GM18870 (cell line): ENCODE data around the gene EPPIN.

Experiments
- ATAC-seq: cut with Tn5 transposase; IDR thresholded peaks from one replicate; pipeline ENCODE4 v1.9.1; 2021; ENCODE audit warnings: moderate library complexity; ENCODE audit not compliant: unreplicated experiment

The EPPIN gene

GRCh38 chr20:45539382-45539781, 7.8 kb downstream of the EPPIN start, which contains the start of gene WFDC6:
TSS of gene WFDC6 (minus strand) at chr20:45539482. CDS start at chr20:45539407, 75 bp downstream.
- no peak for ATAC-seq

GRCh38 chr20:45538209-45538799, 8.9 kb downstream of the EPPIN start:
- ATAC-seq: no peak

DNA sequence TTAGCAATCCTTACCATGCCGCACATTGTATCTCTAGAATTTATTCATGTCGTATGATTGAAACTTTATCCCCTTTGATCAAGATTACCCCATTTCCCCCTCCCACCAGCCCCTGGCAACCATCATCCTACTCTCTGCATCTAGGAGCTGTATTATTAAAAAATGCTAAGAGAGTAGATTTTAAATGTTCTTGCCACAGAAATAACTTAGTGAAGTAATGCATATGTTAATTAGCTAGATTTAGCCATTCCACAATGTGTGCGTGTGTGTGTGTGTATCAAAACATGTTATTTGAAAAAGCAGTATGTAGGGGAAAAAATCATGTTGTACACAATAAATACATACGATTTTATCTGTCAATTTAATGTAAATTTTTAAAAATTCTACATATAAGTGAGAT, 19.9 kb downstream of the EPPIN start:
- ATAC-seq: no peak

DNA sequence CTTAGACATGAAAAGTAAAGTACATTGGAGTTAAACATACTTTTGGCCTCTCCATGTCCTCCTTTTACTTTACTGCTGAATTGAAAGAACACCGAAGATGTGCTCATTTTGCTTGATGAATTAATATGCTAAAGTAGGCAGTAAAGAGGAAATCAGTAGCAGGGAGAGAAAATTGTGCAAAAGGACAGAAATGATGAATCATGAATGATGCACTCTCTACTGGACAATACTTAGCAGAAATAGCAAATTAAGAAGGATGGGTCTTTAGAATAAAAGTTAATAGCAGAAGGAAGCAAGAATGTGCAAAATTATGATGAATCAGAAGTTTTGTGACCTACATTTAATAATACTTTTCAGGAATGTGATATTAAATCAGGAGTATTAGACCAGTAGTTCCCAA, 23.4 kb downstream of the EPPIN start:
- ATAC-seq: no peak

GRCh38 chr20:45518282-45518681, 28.9 kb downstream of the EPPIN start:
- no peak for ATAC-seq

DNA sequence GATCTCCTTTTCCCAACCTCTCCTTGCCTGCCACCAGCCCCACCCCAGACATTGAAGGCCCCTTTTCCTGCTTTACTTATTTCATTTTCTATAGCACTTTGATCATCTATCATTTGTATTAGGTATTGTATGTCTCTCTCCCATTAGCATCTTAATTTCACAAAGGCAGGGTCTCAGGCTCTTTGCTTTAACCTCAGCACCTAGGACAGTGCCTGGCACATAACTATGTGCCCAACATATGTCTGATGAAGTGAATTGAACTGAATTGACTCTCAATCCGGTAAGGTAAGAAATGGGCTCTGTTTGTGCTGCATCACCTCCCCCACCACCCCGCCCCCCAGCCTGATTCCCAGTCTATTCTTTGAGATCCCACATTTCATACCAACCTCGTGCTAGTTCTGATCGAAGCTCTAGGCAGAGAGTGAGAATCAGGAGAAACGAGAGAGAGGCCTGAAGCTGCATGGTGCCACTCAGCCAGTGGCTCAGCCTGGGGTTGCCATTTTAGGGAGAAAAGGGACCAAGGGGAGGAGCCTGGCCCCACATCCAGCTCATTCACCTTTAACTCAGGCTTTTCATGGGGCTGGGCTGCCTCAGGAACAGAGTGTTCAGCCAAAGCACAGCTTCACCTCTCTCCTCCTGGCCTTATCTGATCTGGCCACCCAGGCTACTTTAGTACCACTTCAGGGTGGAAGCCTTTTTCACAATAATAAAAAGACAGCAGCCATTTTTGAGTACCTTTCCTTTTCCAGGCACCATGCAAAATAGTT, 31.9 kb downstream of the EPPIN start, which contains the start of gene SPINT3:
Gene SPINT3, minus strand, starts transcription at position 476 of the 767 bp plus-strand sequence. Its CDS starts 14 bp downstream, at position 462.
- no peak for ATAC-seq

DNA sequence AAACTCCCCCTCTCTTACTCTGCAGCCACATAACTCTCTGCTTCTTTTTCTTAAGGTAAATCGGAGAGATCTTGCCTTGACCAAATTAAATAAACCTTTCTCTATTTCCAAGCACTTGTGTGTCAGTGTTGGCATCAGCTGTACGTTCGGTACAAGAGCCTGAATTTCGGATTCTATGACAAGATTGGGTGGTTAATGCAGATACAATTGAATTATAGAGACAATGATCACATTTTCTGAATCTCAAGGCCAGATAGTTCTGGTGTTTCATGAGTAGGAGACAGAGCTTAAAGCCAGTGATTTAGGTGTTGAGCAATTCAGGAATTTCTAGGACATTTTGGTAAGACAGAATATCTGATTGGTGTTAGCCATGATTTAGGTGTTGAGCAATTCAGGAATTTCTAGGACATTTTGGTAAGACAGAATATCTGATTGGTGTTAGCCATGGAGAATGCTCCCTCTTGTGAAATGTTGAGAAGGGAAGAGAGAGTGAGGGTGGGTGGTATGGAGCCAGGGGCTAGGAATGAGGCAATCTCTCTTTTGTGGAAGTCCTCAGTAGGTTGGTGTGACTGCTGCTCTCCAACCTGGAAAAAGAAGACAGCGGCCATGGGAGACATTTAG, 36.8 kb downstream of the EPPIN start:
- ATAC-seq: no peak

DNA sequence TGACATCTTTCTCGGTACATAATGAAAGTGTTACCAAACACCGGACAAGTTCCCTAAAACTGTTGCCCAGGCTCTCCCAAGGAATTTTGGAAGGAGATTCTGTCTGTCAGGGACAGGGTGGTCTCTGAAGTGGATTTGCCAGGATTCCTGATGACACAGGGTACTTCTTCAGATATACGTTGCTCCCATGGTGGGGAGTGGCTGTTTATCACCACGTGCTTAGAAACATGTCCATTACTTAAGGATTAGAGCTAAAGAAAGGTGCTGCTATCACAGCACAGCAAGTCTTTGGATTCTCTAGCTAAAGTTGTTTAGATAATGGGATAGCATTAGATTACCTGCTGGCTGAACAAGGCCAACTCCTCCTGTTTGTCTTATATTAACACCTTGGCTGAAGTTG, 38.1 kb downstream of the EPPIN start:
- no peak for ATAC-seq

GRCh38 chr20:45508068-45508886, 38.9 kb downstream of the EPPIN start:
- ATAC-seq: no peak

GRCh38 chr20:45507011-45507820, 40.0 kb downstream of the EPPIN start:
- ATAC-seq: peak; percentile 63

- no peak for ATAC-seq
Observed at GRCh38 chr20:45506398-45506797, 40.8 kb downstream of the EPPIN start.

GRCh38 chr20:45503403-45503802, 43.8 kb downstream of the EPPIN start:
- no peak for ATAC-seq

DNA sequence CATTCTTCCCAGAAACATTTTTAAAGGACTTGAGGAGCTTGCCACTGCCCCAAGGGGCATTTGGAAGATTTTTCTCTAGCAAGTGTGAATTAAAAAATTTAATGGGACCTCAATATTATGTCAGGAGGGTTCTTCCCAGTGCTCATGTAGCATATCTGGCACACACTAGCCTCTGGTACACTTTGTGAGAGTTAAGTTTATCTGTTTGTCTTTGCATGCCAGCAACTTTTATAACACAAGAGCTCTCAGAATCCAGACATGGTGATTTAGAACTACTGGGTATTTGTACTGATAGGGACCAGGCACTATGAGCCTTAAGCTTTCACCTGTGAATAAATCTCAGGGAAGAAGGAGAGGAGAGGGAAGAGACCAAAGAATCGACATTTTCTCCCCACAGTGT, 44.6 kb downstream of the EPPIN start:
- no peak for ATAC-seq

DNA sequence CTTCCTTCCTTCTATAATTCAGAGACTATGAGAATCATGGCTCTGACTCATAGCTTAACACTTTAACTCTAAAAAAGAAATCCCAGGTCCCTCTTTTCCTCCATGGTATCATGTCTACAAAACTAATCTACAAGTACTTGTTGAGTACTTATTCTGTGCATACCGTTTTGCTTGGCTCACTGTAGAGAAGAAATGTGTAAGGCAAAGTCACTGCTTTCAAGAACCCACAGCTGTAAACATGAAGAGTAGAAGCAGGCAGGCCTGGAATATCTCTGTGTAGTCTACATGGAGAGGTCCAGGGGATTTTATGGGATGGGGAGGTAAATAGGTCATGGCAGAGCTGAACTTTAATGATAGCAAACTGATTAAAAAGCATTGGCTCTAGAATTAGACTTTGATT, 45.6 kb downstream of the EPPIN start:
- no peak for ATAC-seq

- ATAC-seq: no peak
Observed at GRCh38 chr20:45500022-45500421, 47.2 kb downstream of the EPPIN start.

- no peak for ATAC-seq
Observed at GRCh38 chr20:45497971-45498494, 49.2 kb downstream of the EPPIN start.

- no peak for ATAC-seq
Observed at GRCh38 chr20:45496166-45496565, 51.0 kb downstream of the EPPIN start.

GRCh38 chr20:45495501-45495941, 51.7 kb downstream of the EPPIN start:
- ATAC-seq: no peak
